MM.1S (cell line): Measurements from ENCODE around the gene MED14.

Source experiments
- DNase-seq: peaks from one replicate; pipeline ENCODE4 v3.0.0-alpha.2; 2015
- H2AFZ ChIP-seq: fragments of 300-600 bp; sonication (generic); 2 replicates; pipeline ENCODE4 v1.6.0; 2016; ENCODE audit warnings: antibody characterized with exemption, low read length
- H3F3A ChIP-seq: fragments of 300-600 bp; sonication (generic); 2 replicates; pipeline ENCODE4 v1.6.1; 2016; ENCODE audit warnings: mild to moderate bottlenecking, antibody characterized with exemption, low read length, moderate library complexity, mixed read lengths; ENCODE audit not compliant: insufficient read depth
- H3K27ac ChIP-seq: fragments of 300-600 bp; sonication (generic); 2 replicates; pipeline ENCODE4 v1.5.1; 2016; ENCODE audit warnings: mild to moderate bottlenecking, low read length
- H3K27me3 ChIP-seq: fragments of 300-600 bp; sonication (generic); replicated peaks from 2 replicates; pipeline ENCODE4 v1.6.0; 2016; ENCODE audit warnings: low read length; ENCODE audit not compliant: insufficient read depth
- H3K36me3 ChIP-seq: fragments of 300-600 bp; sonication (generic); replicated peaks from 2 replicates; pipeline ENCODE4 v1.6.1; 2016; ENCODE audit warnings: mild to moderate bottlenecking, low read length, mixed read lengths; ENCODE audit not compliant: insufficient read depth
- H3K4me1 ChIP-seq: fragments of 300-600 bp; sonication (generic); 2 replicates; pipeline ENCODE4 v1.6.1; 2016; ENCODE audit warnings: low read length, mixed read lengths
- H3K4me2 ChIP-seq: fragments of 300-600 bp; sonication (generic); 2 replicates; pipeline ENCODE4 v1.6.0; 2016; ENCODE audit warnings: low read depth, low read length
- H3K4me3 ChIP-seq: fragments of 300-600 bp; sonication (generic); 2 replicates; pipeline ENCODE4 v1.5.1; 2016; ENCODE audit warnings: low read length, mixed read lengths
- H3K79me2 ChIP-seq: fragments of 300-600 bp; sonication (generic); 2 replicates; pipeline ENCODE4 v1.6.1; 2016; ENCODE audit warnings: mixed run types, low read length, mixed read lengths
- H3K9ac ChIP-seq: fragments of 300-600 bp; sonication (generic); 2 replicates; pipeline ENCODE4 v1.6.1; 2016; ENCODE audit warnings: low read length, mixed read lengths
- H3K9me2 ChIP-seq: fragments of 300-600 bp; sonication (generic); replicated peaks from 2 replicates; pipeline ENCODE4 v1.6.1; 2016; ENCODE audit warnings: mild to moderate bottlenecking, low read length, mixed read lengths; ENCODE audit not compliant: insufficient read depth
- H3K9me3 ChIP-seq: fragments of 300-600 bp; sonication (generic); replicated peaks from 2 replicates; pipeline ENCODE4 v1.6.1; 2016; ENCODE audit warnings: mild to moderate bottlenecking, low read length, mixed read lengths; ENCODE audit not compliant: insufficient read depth
- H4K20me1 ChIP-seq: fragments of 300-600 bp; sonication (generic); 2 replicates; pipeline ENCODE4 v1.6.1; 2016; ENCODE audit warnings: mild to moderate bottlenecking, low read length, moderate library complexity, mixed read lengths; ENCODE audit not compliant: insufficient read depth
- EZH2 ChIP-seq: fragments of 300-600 bp; sonication (generic); optimal IDR thresholded peaks from 2 replicates; pipeline ENCODE3; 2017; ENCODE audit warnings: low read depth, mild to moderate bottlenecking, antibody characterized with exemption, low read length, mixed read lengths
- EZH2phosphoT487 ChIP-seq: fragments of 300-600 bp; sonication (generic); IDR thresholded peaks from 2 replicates; pipeline ENCODE4 v1.6.1; 2018; ENCODE audit warnings: antibody characterized with exemption, low read length
- TF ChIP-seq, protein P1 (sequence below): fragments of 300-600 bp; sonication (generic); IDR thresholded peaks from 2 replicates; pipeline ENCODE4 v1.5.1; 2016; ENCODE audit warnings: antibody characterized with exemption, low read length, mixed read lengths

Gene MED14

DNA sequence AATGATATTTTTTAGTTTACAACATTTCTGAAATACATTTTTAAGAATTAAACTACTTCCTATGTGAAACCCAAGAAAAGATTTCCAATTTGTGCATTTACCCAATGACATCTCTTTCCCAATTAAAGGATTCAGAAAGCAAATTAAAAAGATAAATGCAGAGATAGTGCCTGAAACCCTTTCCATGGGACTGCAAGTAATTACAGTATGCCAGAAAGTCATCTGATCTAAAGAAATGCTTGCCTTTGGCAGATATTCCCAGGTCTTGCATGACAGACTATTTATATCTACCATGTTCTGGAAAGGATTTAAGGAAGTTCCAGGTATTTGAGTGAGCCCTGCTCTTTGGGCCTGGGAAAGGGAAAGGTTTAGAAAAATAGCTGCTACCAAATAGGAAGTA is 46.4 kb downstream of the MED14 start:
- H3K27ac ChIP-seq: no peak overlapping the region
- H3K4me2 ChIP-seq: no peak overlapping the region
- H3K9me3 ChIP-seq: no peaks in the 10 kb centered on the region
- H3K4me3 ChIP-seq: no peak overlapping the region
- DNase-seq: no peak
- no peaks in the 10 kb centered on the region for H3K27me3 ChIP-seq
- no peaks in the 10 kb centered on the region for H3F3A ChIP-seq
- H3K79me2 ChIP-seq: no peaks in the 10 kb centered on the region
- H3K9me2 ChIP-seq: no peaks in the 10 kb centered on the region
- H4K20me1 ChIP-seq: no peaks in the 10 kb centered on the region
- H3K9ac ChIP-seq: no peak overlapping the region
- TF ChIP-seq EZH2phosphoT487: no peak
- TF ChIP-seq EZH2: no peak
- TF ChIP-seq, protein P1, sequence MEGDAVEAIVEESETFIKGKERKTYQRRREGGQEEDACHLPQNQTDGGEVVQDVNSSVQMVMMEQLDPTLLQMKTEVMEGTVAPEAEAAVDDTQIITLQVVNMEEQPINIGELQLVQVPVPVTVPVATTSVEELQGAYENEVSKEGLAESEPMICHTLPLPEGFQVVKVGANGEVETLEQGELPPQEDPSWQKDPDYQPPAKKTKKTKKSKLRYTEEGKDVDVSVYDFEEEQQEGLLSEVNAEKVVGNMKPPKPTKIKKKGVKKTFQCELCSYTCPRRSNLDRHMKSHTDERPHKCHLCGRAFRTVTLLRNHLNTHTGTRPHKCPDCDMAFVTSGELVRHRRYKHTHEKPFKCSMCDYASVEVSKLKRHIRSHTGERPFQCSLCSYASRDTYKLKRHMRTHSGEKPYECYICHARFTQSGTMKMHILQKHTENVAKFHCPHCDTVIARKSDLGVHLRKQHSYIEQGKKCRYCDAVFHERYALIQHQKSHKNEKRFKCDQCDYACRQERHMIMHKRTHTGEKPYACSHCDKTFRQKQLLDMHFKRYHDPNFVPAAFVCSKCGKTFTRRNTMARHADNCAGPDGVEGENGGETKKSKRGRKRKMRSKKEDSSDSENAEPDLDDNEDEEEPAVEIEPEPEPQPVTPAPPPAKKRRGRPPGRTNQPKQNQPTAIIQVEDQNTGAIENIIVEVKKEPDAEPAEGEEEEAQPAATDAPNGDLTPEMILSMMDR: no peak
- H3K36me3 ChIP-seq: no peaks in the 10 kb centered on the region
- H3K4me1 ChIP-seq: 0 out of 2 replicates have a peak, but pooled peaks cover 6% of the 10 kb centered on the region
- H2AFZ ChIP-seq: no peak overlapping the region

DNA sequence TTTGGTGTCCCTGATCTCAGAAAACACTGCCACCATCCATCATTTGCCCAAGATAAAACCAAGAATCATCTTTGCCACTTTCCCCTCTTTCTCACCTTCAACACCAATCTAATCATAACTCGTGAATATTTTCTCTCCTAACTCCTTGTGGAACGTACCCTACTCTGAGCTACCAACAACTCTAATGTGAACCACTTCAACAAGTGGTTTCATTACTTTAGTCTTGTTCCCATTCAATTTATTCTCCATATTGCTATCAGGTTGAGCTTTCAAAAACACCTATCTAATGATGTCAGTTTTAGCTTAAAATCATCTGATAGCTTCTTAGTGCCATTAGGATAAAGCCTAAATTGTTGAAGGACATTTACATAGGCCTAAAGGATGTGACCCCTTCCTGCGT is 48.2 kb downstream of the MED14 start:
- 0 out of 2 replicates have a peak, but pooled peaks cover 6% of the 10 kb centered on the region for H3K4me1 ChIP-seq
- no peak overlapping the region for H2AFZ ChIP-seq
- H3K9ac ChIP-seq: no peak overlapping the region
- no peaks in the 10 kb centered on the region for H3K79me2 ChIP-seq
- no peaks in the 10 kb centered on the region for H3F3A ChIP-seq
- no peak overlapping the region for H3K4me2 ChIP-seq
- DNase-seq: no peak
- no peaks in the 10 kb centered on the region for H4K20me1 ChIP-seq
- no peaks in the 10 kb centered on the region for H3K36me3 ChIP-seq
- no peaks in the 10 kb centered on the region for H3K9me3 ChIP-seq
- H3K27me3 ChIP-seq: no peaks in the 10 kb centered on the region
- TF ChIP-seq, protein P1: no peak
- TF ChIP-seq EZH2phosphoT487 (no peak), EZH2 (no peak)
- no peaks in the 10 kb centered on the region for H3K9me2 ChIP-seq
- H3K27ac ChIP-seq: no peak overlapping the region
- H3K4me3 ChIP-seq: no peak overlapping the region

GRCh38 chrX:40685362-40685918 is 49.9 kb downstream of the MED14 start:
- H3K27ac ChIP-seq: no peak overlapping the region
- no peak overlapping the region for H3K9ac ChIP-seq
- DNase-seq: no peak
- no peaks in the 10 kb centered on the region for H4K20me1 ChIP-seq
- no peaks in the 10 kb centered on the region for H3K36me3 ChIP-seq
- 0 out of 2 replicates have a peak, but pooled peaks cover 6% of the 10 kb centered on the region for H3K4me1 ChIP-seq
- H2AFZ ChIP-seq: no peak overlapping the region
- H3K27me3 ChIP-seq: no peaks in the 10 kb centered on the region
- no peaks in the 10 kb centered on the region for H3K79me2 ChIP-seq
- no peak overlapping the region for H3K4me2 ChIP-seq
- H3K4me3 ChIP-seq: no peak overlapping the region
- H3F3A ChIP-seq: no peaks in the 10 kb centered on the region
- no peaks in the 10 kb centered on the region for H3K9me3 ChIP-seq
- H3K9me2 ChIP-seq: no peaks in the 10 kb centered on the region
- TF ChIP-seq, protein P1: no peak
- no peak for TF ChIP-seq EZH2
- no peak for TF ChIP-seq EZH2phosphoT487
